Activated T-helper 17 cell treated with anti-CD3 and anti-CD28 coated beads, Interleukin-2, amount 50 U/mL, for 72 hours (primary cell): ENCODE measurements around the gene EPHA6. TPM values are rescaled to one million over a fixed set of nuclear protein-coding genes. Genes with fewer than 3 reads are reported as not detected.
"Not testable (repeated sequence)": the region's sequence is repeated elsewhere in the genome, so short reads cannot be mapped to it uniquely, and the experiment has no call there.

ENCODE experiments used
- ATAC-seq: fragments of 150-1000 bp; cut with Tn5 transposase; replicated peaks from 2 replicates; pipeline ENCODE4 v1.10.0; 2021; ENCODE audit warnings: mild to moderate bottlenecking, moderate library complexity
- H3K27ac Mint-ChIP-seq: one replicate; pipeline ENCODE4 v1.8.0; 2022; ENCODE audit warnings: mixed read lengths
- H3K27me3 Mint-ChIP-seq: one replicate; pipeline ENCODE4 v1.8.0; 2022; ENCODE audit warnings: mixed read lengths
- H3K36me3 Mint-ChIP-seq: one replicate; pipeline ENCODE4 v1.8.0; 2022; ENCODE audit warnings: low read depth, mild to moderate bottlenecking, mixed read lengths
- H3K4me1 Mint-ChIP-seq: one replicate; pipeline ENCODE4 v1.8.0; 2022; ENCODE audit warnings: mixed read lengths
- H3K4me3 Mint-ChIP-seq: one replicate; pipeline ENCODE4 v1.8.0; 2022; ENCODE audit warnings: mild to moderate bottlenecking, mixed read lengths
- H3K9me3 Mint-ChIP-seq: one replicate; pipeline ENCODE4 v1.8.0; 2022; ENCODE audit warnings: mixed read lengths
- total RNA-seq, 2 donors: library from RNA; stranded (reverse); gene quantifications; one replicate each; pipeline ENCODE4 v1.2.3, GENCODE V29; 2022

Gene EPHA6
- total RNA-seq, 2 donors from 2014 or later: not detected

DNA sequence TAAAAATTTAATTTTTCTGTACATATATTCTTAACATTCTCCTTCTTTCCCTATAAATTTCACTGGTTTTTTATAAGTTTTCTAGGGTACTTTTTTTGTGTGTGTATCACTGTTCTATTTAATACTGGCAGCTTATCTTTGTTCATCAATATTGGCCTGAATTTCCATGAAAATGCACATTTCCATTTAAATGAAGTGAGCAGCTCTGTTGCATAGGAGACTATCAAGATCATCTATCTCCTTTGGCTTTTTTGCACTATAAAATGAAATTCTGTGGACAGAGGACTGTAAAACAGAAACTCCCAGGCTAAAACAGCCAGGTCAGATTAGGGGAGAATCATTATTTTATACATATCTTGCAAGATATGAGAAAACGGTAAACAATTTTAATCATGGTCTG, 673.2 kb downstream of the EPHA6 start:
- Mint-ChIP-seq H3K4me1 (no peaks in the 10 kb centered on the region), H3K4me3 (no peak overlapping the region), H3K27me3 (no peaks in the 10 kb centered on the region), H3K9me3 (no peaks in the 10 kb centered on the region), H3K27ac (no peak overlapping the region), H3K36me3 (no peaks in the 10 kb centered on the region)
- no peak for ATAC-seq

DNA sequence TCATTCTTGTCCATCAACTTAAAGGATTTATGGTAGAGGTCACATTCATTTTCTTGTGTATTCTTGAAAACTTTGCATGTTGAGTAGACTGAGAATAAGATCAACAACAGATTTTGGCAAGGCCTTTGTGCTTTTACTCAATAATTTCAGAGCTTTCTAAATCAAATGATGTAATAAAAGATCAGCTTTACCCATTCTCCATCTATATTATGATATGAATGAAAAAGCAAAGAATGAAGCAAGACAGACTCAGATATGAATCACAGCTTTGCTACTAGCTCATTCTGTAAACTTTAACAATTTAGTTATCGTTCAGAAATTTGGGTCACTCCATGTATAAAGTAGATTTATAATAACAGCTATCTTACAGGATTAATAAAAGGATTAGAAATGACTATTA, 674.3 kb downstream of the EPHA6 start:
- no peaks in the 10 kb centered on the region for H3K9me3 Mint-ChIP-seq
- H3K27ac Mint-ChIP-seq: no peak overlapping the region
- H3K36me3 Mint-ChIP-seq: no peaks in the 10 kb centered on the region
- H3K4me3 Mint-ChIP-seq: no peak overlapping the region
- H3K27me3 Mint-ChIP-seq: no peaks in the 10 kb centered on the region
- ATAC-seq: no peak
- H3K4me1 Mint-ChIP-seq: no peaks in the 10 kb centered on the region

DNA sequence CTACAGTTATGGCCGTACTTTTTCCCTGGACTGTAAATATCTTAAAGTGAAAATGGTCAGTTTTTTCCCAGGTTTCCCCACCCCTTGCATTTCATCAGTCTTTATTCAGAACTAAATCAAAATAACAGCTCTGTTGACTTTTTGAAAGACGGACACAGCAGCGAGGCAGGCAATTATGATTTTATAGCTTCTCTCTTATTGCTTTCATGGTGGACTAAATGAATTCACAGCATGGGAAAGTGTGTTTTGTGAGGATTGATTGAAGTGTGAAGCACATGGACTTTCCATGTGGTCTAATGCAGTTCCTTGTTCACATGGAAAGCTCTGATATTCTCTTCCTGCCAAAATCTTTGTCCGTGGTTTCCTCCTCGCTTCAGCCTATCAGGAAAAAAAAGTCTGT, 681.5 kb downstream of the EPHA6 start:
- Mint-ChIP-seq H3K36me3 (no peaks in the 10 kb centered on the region), H3K27me3 (peaks cover 5% of the 10 kb centered on the region), H3K4me1 (no peaks in the 10 kb centered on the region), H3K9me3 (peaks cover 6% of the 10 kb centered on the region), H3K27ac (no peak overlapping the region), H3K4me3 (no peak overlapping the region)
- ATAC-seq: no peak

DNA sequence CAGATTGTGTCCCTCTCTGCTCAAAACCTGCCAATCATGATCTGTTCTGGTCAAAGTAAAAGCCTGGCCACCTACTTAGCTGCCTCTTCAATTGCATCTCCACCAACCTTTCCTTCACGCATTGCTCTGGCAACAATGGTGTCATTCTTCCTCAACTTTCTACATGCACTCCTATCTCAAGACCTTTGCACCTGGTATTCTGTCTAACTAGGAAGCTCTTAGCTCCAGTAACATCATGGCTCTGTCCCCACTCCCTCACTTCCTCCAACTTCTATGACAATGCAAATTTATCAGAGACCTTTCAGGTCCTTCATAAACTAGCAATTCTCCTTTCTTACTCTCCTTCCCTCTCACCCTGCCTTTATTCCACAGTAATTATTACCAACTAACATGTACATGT, 682.7 kb downstream of the EPHA6 start:
- H3K27me3 Mint-ChIP-seq: peaks cover 5% of the 10 kb centered on the region
- H3K9me3 Mint-ChIP-seq: peaks cover 11% of the 10 kb centered on the region
- H3K4me1 Mint-ChIP-seq: no peaks in the 10 kb centered on the region
- no peak overlapping the region for H3K4me3 Mint-ChIP-seq
- no peaks in the 10 kb centered on the region for H3K36me3 Mint-ChIP-seq
- no peak for ATAC-seq
- H3K27ac Mint-ChIP-seq: no peak overlapping the region

DNA sequence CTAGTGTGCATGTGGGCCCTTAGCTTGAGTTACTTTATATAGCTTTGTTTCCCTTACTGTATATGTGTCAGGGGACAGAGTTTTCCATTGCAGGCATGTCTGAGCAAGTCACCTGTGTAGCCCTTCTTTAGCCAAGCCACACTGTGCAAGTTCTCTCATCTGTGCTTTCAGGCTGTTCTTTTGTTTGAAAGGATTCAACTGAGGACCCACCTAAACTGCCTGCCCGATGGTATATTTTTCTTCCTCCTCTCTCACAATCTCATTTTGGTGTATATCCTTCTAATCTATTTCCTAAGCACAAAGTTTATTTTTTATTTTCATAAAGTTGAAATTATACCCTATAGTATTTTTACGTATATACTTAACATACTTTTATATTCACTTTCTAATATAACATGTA, 690.1 kb downstream of the EPHA6 start:
- ATAC-seq: no peak
- no peak overlapping the region for H3K27ac Mint-ChIP-seq
- H3K9me3 Mint-ChIP-seq: peaks cover 20% of the 10 kb centered on the region
- no peaks in the 10 kb centered on the region for H3K27me3 Mint-ChIP-seq
- H3K36me3 Mint-ChIP-seq: no peaks in the 10 kb centered on the region
- H3K4me1 Mint-ChIP-seq: no peaks in the 10 kb centered on the region
- H3K4me3 Mint-ChIP-seq: no peak overlapping the region

DNA sequence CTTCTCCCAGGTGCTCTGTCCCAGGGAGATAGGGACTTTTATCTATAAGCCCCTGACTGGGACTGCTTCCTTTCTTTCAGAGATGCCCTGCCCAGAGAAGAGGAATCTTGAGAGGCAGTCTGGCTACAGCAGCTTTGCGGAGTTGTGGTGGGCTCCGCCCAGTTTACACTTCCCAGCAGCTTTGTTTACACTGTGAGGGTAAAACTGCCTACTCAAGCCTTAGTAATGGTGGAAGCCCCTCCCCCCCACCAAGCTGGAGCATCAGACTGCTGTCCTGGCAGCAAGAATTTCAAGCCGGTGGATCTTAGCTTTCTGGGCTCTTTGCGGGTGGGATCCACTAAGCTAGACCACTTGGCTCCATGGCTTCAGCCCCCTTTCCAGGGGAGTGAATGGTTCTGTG, 696.4 kb downstream of the EPHA6 start:
- H3K36me3 Mint-ChIP-seq: no peaks in the 10 kb centered on the region
- ATAC-seq: no peak
- no peaks in the 10 kb centered on the region for H3K4me1 Mint-ChIP-seq
- no peak overlapping the region for H3K4me3 Mint-ChIP-seq
- no peak overlapping the region for H3K27ac Mint-ChIP-seq
- no peaks in the 10 kb centered on the region for H3K27me3 Mint-ChIP-seq
- H3K9me3 Mint-ChIP-seq: peaks cover 18% of the 10 kb centered on the region

DNA sequence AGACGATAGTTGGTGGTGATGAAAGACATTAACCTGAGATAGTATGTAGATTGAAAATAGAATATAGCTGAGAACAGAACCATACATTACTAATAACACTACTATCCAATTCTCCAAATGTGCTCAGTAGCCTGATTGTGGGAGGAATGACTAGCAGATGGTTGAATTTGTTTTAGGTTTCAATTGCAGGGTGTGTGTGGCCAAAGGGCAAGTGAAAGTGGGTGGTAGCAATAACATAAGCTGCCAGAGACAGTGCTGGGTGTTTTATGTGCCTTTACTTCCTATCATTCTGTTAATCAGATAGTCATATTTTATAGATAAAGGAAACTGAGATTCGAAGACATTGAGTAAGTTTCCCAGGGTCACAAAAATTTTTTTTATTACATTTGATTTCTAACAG, 700.7 kb downstream of the EPHA6 start:
- no peak for ATAC-seq
- Mint-ChIP-seq H3K36me3 (no peaks in the 10 kb centered on the region), H3K4me3 (no peak overlapping the region), H3K4me1 (no peaks in the 10 kb centered on the region), H3K27ac (no peak overlapping the region), H3K27me3 (no peaks in the 10 kb centered on the region), H3K9me3 (peaks cover 5% of the 10 kb centered on the region)

DNA sequence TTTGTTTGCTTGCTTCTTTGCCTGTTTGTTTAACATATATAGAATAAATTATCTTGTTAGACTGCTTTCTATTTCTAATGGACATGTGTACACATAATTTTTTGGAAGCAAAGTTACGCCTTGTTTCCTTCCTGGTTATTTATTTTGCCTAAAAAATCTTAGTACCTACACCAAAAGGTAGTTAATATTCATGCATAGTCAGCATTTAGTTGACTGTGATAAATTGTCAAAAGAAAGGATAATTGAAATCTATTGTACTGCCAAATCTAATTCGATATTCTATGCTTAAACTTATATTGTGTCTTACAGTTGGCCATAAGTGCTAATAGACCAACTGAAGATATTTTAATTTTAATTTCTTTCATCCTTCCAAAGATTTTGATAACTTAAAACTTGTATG, 716.3 kb downstream of the EPHA6 start:
- Mint-ChIP-seq H3K4me3 (no peak overlapping the region), H3K9me3 (no peaks in the 10 kb centered on the region)
- ATAC-seq: no peak

DNA sequence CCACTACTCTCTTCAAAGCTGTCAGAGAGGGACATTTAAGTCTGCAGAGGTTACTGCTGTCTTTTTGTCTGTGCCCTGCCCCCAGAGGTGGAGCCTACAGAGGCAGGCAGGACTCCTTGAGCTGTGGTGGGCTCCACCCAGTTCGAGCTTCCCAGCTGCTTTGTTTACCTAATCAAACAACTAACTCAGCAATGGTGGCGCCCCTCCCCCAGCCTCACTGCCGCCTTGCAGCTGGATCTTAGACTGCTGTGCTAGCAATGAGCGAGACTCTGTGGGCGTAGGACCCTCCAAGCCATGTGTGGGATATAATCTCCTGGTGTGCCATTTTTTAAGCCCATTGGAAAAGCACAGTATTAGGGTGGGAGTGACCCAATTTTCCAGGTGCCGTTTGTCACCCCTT, 733.2 kb downstream of the EPHA6 start:
- H3K4me3 Mint-ChIP-seq, H3K27ac Mint-ChIP-seq, ATAC-seq, H3K4me1 Mint-ChIP-seq, H3K9me3 Mint-ChIP-seq, H3K27me3 Mint-ChIP-seq, H3K36me3 Mint-ChIP-seq: not testable (repeated sequence)

More for the DNA sequence above, 716.3 kb downstream of the EPHA6 start:
- Mint-ChIP-seq H3K27ac (no peak overlapping the region), H3K4me1 (no peaks in the 10 kb centered on the region), H3K27me3 (no peaks in the 10 kb centered on the region), H3K36me3 (no peaks in the 10 kb centered on the region)

DNA sequence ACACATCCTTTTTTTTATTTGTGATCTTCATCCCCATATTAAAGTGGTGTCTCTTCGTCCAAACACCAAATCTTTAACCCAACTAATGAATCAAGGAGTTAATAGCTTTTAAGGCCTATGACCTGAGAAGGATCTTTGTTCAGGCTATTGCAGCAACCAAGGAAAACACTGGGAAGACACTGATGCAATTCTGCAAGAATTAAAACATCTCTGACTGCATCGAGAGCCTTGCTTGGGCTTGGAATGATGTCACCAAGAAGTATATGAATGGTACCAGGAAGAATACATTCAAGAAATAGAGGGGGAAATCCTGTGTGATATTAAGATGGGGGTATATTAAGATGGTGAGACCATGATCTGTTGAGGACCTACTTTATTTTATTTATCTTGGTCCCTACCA, 736.0 kb downstream of the EPHA6 start:
- Mint-ChIP-seq H3K4me3 (no peak overlapping the region), H3K27me3 (no peaks in the 10 kb centered on the region), H3K36me3 (no peaks in the 10 kb centered on the region), H3K27ac (no peak overlapping the region), H3K9me3 (peaks cover 5% of the 10 kb centered on the region), H3K4me1 (no peaks in the 10 kb centered on the region)
- no peak for ATAC-seq

DNA sequence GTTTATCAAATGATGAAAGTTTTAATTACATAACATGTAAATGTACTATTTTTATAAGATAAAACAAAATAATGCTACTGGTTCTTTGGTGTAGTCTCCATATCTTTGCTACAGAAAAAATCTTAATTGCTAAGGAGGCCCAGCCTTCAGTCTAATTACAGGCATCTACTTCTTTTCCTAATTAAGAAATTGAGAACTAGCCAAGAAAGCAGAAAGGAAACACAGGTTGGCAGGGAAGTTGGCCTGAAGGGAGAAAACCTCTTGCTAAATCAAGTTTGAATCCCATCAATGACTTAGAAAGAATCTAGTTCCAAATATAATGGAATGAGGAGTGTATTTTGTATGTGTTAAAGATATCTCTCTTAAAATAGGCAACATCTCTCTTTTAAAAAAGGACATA, 737.8 kb downstream of the EPHA6 start:
- Mint-ChIP-seq H3K9me3 (peaks cover 5% of the 10 kb centered on the region), H3K36me3 (no peaks in the 10 kb centered on the region), H3K27ac (no peak overlapping the region), H3K4me3 (no peak overlapping the region), H3K27me3 (peaks cover 4% of the 10 kb centered on the region), H3K4me1 (no peaks in the 10 kb centered on the region)
- no peak for ATAC-seq

DNA sequence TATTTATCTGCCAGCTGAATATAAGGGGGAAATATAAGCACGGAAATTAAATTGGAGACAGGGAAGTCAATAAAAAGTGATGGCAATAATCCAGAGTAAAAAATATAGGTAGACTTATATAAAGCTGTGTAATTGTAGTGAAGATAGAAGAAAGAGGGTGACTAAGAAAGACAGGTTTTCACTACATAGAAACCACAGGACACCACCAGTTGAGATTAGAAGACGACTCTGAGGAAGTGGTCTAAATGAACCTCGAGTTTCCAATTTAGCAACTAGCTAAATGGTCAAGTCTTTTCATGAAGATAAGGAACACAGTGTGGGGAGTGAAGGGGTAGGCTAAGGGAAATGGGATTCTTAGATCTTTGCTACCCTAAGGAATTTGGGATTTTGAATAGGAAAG, 761.3 kb downstream of the EPHA6 start:
- Mint-ChIP-seq H3K4me3 (no peak overlapping the region), H3K9me3 (no peaks in the 10 kb centered on the region), H3K36me3 (no peaks in the 10 kb centered on the region), H3K27me3 (no peaks in the 10 kb centered on the region), H3K27ac (no peak overlapping the region), H3K4me1 (no peaks in the 10 kb centered on the region)
- no peak for ATAC-seq

DNA sequence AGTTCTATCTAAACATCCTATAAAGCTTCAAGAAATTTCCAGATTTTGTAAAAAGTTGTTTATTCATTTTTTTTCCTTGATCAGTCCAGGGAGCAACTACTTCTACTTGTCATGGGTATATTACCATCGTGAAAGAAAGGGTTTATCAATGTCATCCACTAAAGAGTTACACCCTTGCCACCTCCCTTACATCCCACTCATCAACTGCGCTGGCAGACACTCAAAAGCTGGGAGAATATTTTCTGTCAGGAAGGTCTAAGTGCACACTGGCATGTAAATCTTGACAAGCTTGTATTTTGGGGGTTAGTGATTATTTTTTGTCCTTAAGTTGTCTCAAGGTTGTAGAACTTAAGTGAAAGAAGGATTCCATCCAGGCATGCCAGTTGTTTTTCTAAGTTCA, 761.8 kb downstream of the EPHA6 start:
- H3K4me3 Mint-ChIP-seq: no peak overlapping the region
- H3K36me3 Mint-ChIP-seq: no peaks in the 10 kb centered on the region
- no peak overlapping the region for H3K27ac Mint-ChIP-seq
- no peak for ATAC-seq
- H3K27me3 Mint-ChIP-seq: no peaks in the 10 kb centered on the region
- H3K9me3 Mint-ChIP-seq: no peaks in the 10 kb centered on the region
- H3K4me1 Mint-ChIP-seq: no peaks in the 10 kb centered on the region

DNA sequence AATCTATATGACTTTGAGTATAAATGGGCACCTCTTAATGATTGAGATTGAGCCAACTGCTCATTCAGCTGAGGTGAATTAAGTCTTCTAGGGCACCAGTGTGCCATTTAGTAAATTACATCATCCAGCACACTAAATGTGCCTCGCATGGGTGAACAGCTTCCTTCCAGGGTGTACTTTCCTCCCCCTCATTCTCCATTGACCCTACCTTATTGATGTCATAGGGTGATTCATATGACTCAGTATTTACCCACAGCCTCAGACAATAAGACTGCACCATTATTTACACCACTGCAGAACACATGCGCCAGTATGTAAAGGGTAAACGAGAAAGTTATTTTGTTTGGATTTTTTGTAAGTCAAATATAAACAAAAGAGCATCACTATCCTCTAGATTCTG, 765.0 kb downstream of the EPHA6 start:
- Mint-ChIP-seq H3K9me3 (no peaks in the 10 kb centered on the region), H3K36me3 (no peaks in the 10 kb centered on the region), H3K27ac (no peak overlapping the region), H3K4me3 (no peak overlapping the region), H3K27me3 (no peaks in the 10 kb centered on the region), H3K4me1 (no peaks in the 10 kb centered on the region)
- no peak for ATAC-seq

DNA sequence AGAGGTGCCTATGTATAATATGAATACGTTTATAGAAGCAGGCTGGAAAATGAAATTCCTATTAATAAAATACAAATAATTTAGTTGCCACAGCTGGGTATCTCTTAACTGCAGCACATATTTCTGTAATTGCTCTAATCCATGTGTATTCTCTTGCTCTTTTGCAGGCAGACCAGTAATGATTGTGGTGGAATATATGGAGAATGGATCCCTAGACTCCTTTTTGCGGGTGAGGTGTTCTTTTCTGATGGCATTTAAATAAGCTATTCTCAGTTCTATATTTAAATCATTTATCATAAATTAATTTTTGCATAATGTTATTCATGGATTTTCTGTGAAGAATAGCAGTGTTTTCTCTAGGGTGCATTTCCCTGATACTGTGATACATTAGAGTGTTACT, 796.2 kb downstream of the EPHA6 start:
- H3K4me1 Mint-ChIP-seq: no peaks in the 10 kb centered on the region
- no peak for ATAC-seq
- peaks cover 5% of the 10 kb centered on the region for H3K27me3 Mint-ChIP-seq
- H3K36me3 Mint-ChIP-seq: no peaks in the 10 kb centered on the region
- H3K27ac Mint-ChIP-seq: no peak overlapping the region
- H3K9me3 Mint-ChIP-seq: no peaks in the 10 kb centered on the region
- H3K4me3 Mint-ChIP-seq: no peak overlapping the region

DNA sequence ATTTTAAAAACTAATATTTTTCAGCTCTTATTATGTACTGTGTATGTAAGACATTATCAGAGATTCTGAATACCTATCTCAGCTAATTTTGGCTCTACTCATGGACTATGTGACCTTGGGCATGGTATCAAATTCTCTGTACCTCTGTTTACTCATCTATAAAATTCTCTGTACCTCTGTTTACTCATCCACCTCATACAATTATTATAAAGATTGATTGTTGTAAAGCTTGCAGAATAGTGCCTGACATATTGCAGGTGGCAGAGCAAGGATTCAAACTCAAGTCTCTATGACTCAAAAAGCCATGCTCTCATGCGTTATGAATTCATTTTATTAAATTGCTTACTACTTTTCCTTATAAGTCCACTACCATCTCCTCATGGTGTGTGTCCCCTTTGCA, 798.2 kb downstream of the EPHA6 start:
- Mint-ChIP-seq H3K27ac (no peak overlapping the region), H3K4me1 (no peaks in the 10 kb centered on the region), H3K36me3 (no peaks in the 10 kb centered on the region), H3K9me3 (peaks cover 4% of the 10 kb centered on the region), H3K27me3 (peaks cover 5% of the 10 kb centered on the region), H3K4me3 (no peak overlapping the region)
- no peak for ATAC-seq
